Body of pancreas (tissue), 4 donors: ENCODE results near the gene RPS6KA5. TPM values are rescaled to one million over a fixed set of nuclear protein-coding genes. Genes with fewer than 3 reads are reported as not detected.

ENCODE experiments used
- ATAC-seq: fragments of 150-250 bp; one replicate; pipeline ENCODE4 v1.9.1; 2016
- DNase-seq, 4 donors: peaks; one replicate each; pipeline ENCODE4 v3.0.0-alpha.2; 2019
- H3K27ac ChIP-seq, 4 donors: fragments of 200-600 bp; sonication (generic); 1 replicate in 3 of 4; 2 replicates in 1 of 4; pipeline versions ENCODE4 v1.5.1 to v1.6.1; 2016 to 2019; ENCODE audit warnings: mild to moderate bottlenecking in 1 of 4, mixed read lengths in 1 of 4, moderate library complexity in 1 of 4
- H3K27me3 ChIP-seq, 2 donors: fragments of 200-600 bp; sonication (generic); one replicate each; pipeline ENCODE4 v1.6.0; 2016; ENCODE audit warnings: mild to moderate bottlenecking in 1 of 2
- H3K36me3 ChIP-seq, 2 donors: fragments of 200-600 bp; sonication (generic); replicated peaks in 1 of 2; 2 replicates each; pipeline ENCODE4 v1.5.1; 2016; ENCODE audit warnings: low read depth in 2 of 2; ENCODE audit not compliant: insufficient read depth in 1 of 2
- H3K4me1 ChIP-seq: fragments of 200-600 bp; sonication (generic); one replicate; pipeline ENCODE4 v1.6.0; 2016
- H3K4me3 ChIP-seq, 2 donors: fragments of 200-600 bp; sonication (generic); 1 replicate in 1 of 2; 2 replicates in 1 of 2; pipeline ENCODE4 v1.5.1; 2016 to 2019
- H3K9me3 ChIP-seq, 3 donors: fragments of 200-600 bp; sonication (generic); 1 replicate in 2 of 3; 2 replicates in 1 of 3; pipeline ENCODE4 v1.5.1; 2016
- CTCF ChIP-seq, 7 experiments: fragments of 450-650 bp in 4 of 7; fragments of 200-600 bp in 3 of 7; sonication (generic) in 3 of 7; IDR thresholded peaks; one replicate each; pipeline ENCODE4 v1.5.1; 2016 to 2019; ENCODE audit warnings: antibody characterized with exemption in 7 of 7
- POLR2A ChIP-seq, 3 donors: fragments of 450-650 bp; IDR thresholded peaks; one replicate each; pipeline ENCODE4 v1.6.1; 2016; ENCODE audit warnings: antibody characterized with exemption in 3 of 3, mild to moderate bottlenecking in 2 of 3
- WGBS, 2 donors: methylation state at CpG; one replicate each; pipeline ENCODE4 v1.1.5; 2017; 5-methylcytosine and 5-hydroxymethylcytosine counted together
- intact Hi-C: fragments of 100-400 bp; cut with DNase I; formaldehyde crosslinking; loops from one replicate; pipeline ENCODE4 v1.15.1; 2023
- total RNA-seq, 2 donors: library from RNA; depleted of rRNA; stranded (reverse); fragments of >200 nt; gene quantifications; one replicate each; pipeline ENCODE4 v1.1.0, GENCODE V29; 2016

Gene RPS6KA5
- total RNA-seq, 2 donors from 2014 or later, result 0.66 to 2.9 TPM

DNA sequence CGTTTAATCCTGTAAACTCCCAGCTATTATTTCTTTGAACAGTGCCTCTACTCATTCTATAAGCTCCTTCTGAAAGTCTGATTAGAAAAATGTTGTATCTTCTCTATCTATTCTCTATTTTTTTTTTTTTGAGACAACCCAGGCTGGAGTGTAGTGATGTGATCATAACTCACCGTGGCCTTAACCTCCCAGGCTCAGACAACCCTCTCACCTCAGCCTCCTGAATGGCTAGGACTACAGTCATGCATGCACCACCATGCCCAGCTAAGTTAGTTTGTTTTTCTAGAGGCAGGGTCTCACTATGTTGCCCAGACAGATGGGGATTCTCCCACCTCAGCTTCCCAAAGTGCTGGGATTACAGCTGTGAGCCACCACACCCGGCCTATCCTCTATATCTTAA, 66.6 kb downstream of the RPS6KA5 start:
- Histone ChIP-seq H3K27ac (no peak overlapping the region), H3K9me3 (no peaks in the 10 kb centered on the region), H3K36me3 (no peaks in the 10 kb centered on the region), H3K4me1 (no peaks in the 10 kb centered on the region), H3K4me3 (no peak overlapping the region), H3K27me3 (no peaks in the 10 kb centered on the region)
- intact Hi-C loops, result no loop called here
- ATAC-seq, result no peak
- TF ChIP-seq CTCF (IDR thresholded peaks at IDR 0.05) (no peak), POLR2A (IDR thresholded peaks at IDR 0.05) (no peak)
- no peak for DNase-seq
- 89 to 91% methylated on average over 3 of the region's 3 CpGs for WGBS, 2 donors

DNA sequence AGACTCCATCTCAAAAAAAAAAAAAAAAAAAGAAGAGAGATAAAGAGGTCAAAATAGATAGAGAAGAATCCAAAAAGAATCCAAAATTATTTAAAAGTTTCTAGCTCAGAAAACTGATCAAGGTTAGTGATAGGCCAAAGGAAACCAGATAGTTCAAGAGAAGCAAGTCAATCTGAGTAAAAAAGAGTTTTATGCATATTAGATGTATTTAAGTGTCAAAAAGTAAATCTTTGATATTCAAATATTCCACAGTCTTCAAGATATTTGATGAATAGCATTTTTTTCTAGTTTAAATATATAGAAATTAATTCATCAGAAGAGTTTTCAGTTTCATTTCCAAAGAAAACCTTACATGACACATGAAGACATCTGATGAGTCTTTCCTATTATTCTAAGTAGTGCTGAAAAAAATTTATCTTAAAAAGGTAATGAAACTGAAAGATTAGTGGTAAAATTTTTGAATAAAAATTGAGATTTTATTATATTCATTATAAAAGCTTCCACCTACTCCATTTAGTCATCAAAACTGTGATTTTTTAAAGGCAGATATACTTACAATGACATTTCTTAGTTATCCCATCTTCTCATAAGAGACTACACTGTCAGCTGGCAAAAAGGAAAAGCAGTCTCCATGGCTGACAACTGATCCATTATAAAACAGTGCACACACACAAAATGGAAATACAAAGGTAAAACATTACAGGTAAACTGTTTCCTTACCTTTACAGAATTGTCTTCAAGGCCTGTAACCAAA, 68.6 kb downstream of the RPS6KA5 start:
- TF ChIP-seq POLR2A (IDR thresholded peaks at IDR 0.05), result no peak
- no peak for TF ChIP-seq CTCF (IDR thresholded peaks at IDR 0.05)
- H3K4me3 ChIP-seq, result no peak overlapping the region
- no peaks in the 10 kb centered on the region for H3K9me3 ChIP-seq
- H3K36me3 ChIP-seq, result no peaks in the 10 kb centered on the region
- ATAC-seq (no peak), DNase-seq (no peak)
- no peaks in the 10 kb centered on the region for H3K27me3 ChIP-seq
- intact Hi-C loops, result no loop called here
- no peak overlapping the region for H3K27ac ChIP-seq
- H3K4me1 ChIP-seq, result no peaks in the 10 kb centered on the region

DNA sequence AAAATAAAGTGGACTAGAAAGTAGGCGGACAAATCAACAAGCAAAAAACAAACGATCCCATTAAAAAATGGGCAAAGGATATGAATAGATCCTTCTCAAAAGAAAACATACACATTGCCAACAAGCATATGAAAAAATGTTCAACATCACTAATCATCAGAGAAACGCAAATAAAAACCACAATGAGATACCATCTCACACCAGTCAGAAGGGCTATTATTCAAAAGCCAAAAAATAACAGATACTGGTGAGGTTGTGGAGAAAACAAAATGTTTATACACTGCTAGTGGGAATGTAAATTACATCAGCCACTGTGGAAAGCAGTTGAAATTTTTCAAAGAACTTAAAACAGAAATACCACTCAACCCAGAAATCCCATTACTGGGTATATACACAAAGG, 70.3 kb downstream of the RPS6KA5 start:
- Histone ChIP-seq H3K27me3 (no peaks in the 10 kb centered on the region), H3K4me1 (no peaks in the 10 kb centered on the region), H3K4me3 (no peak overlapping the region), H3K9me3 (no peaks in the 10 kb centered on the region), H3K36me3 (no peaks in the 10 kb centered on the region), H3K27ac (no peak overlapping the region)
- intact Hi-C loops, result no loop called here
- DNase-seq (no peak), ATAC-seq (no peak)
- WGBS, 2 donors, result 84 to 90% methylated on average over 3 of the region's 3 CpGs
- TF ChIP-seq CTCF (IDR thresholded peaks at IDR 0.05), result no peak
- no peak for TF ChIP-seq POLR2A (IDR thresholded peaks at IDR 0.05)

- no peaks in the 10 kb centered on the region for H3K27me3 ChIP-seq
- DNase-seq (no peak), ATAC-seq (no peak)
- H3K27ac ChIP-seq, result no peak overlapping the region
- TF ChIP-seq CTCF (IDR thresholded peaks at IDR 0.05) (no peak), POLR2A (IDR thresholded peaks at IDR 0.05) (no peak)
- H3K36me3 ChIP-seq, result no peaks in the 10 kb centered on the region
- 84 to 91% methylated on average over 1 of the region's 1 CpG for WGBS, 2 donors
- no peaks in the 10 kb centered on the region for H3K4me1 ChIP-seq
- no peak overlapping the region for H3K4me3 ChIP-seq
- no peaks in the 10 kb centered on the region for H3K9me3 ChIP-seq
- intact Hi-C loops, result no loop called here
These were observed 73.3 kb downstream of the RPS6KA5 start for GRCh38 chr14:90987140-90987539.

DNA sequence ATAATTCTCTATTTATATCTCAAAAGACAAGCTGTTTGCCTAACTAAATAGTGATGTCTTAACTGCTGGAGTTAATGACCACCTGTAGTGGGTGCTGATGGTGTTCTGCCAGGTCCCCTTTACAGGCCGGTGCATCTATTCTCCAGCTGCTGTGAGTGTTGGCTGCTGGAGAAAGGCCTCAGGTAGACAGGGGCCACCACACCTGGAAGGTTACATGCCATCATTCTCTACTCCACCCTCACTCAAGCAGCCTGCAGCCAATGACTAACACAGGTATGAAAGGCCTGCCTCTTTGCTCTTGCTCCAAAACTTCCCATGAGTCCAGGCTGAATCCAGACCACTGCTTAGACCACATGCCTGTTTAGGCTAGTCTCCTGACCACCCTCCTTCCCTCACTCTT, 73.9 kb downstream of the RPS6KA5 start:
- H3K27me3 ChIP-seq, result no peaks in the 10 kb centered on the region
- TF ChIP-seq CTCF (IDR thresholded peaks at IDR 0.05) (no peak), POLR2A (IDR thresholded peaks at IDR 0.05) (no peak)

More for the DNA sequence above, 73.9 kb downstream of the RPS6KA5 start:
- Histone ChIP-seq H3K27ac (no peak overlapping the region), H3K9me3 (no peaks in the 10 kb centered on the region), H3K4me1 (no peaks in the 10 kb centered on the region), H3K36me3 (no peaks in the 10 kb centered on the region), H3K4me3 (no peak overlapping the region)
- DNase-seq (no peak), ATAC-seq (no peak)
- WGBS, 2 donors, result 67 to 89% methylated on average over 1 of the region's 1 CpG
- intact Hi-C loops, result no loop called here
